Right lobe of liver (tissue), 4 donors: ENCODE measurements around the gene DLL1.

Source experiments
- CTCF ChIP-seq, 4 donors: fragments of 200-600 bp in 3 of 4; fragments of 450-650 bp in 1 of 4; IDR thresholded peaks; one replicate each; pipeline versions ENCODE4 v1.5.1 to v1.8.0; 2016 to 2022; ENCODE audit warnings: antibody characterized with exemption in 4 of 4, mild to moderate bottlenecking in 2 of 4
- POLR2A ChIP-seq: fragments of 450-650 bp; IDR thresholded peaks from one replicate; pipeline ENCODE4 v1.6.1; 2017; ENCODE audit warnings: antibody characterized with exemption, mild to moderate bottlenecking
- donor health status: DM: no; HTN: no; CAD: no.
- donor health status: DM: no; HTN: no; CAD: no.
- donor health status: DM: no; HTN: yes; CAD: no.

- TF ChIP-seq CTCF (IDR thresholded peaks at IDR 0.05) (no peak), POLR2A (no peak)
These were observed 955 bp downstream of the DLL1 start for GRCh38 chr6:170289951-170290295.
